Stimulated activated memory B cell treated with anti-CD40 and anti-IgM and Interleukin-4, amounts not matched to agents 10 μg/mL and 1 μg/mL and 100 μg/mL, for 72 hours (primary cell): ENCODE measurements around the gene CAVIN4.

Source experiments
- ATAC-seq: fragments of 150-1000 bp; cut with Tn5 transposase; 2 replicates; pipeline ENCODE4 v1.10.0; 2021
- H3K27ac Mint-ChIP-seq: one replicate; pipeline ENCODE4 v1.8.0; 2022; ENCODE audit warnings: mild to moderate bottlenecking, mixed read lengths
- H3K27me3 Mint-ChIP-seq: one replicate; pipeline ENCODE4 v1.8.0; 2022; ENCODE audit warnings: mixed read lengths
- H3K36me3 Mint-ChIP-seq: one replicate; pipeline ENCODE4 v1.8.0; 2022; ENCODE audit warnings: mixed read lengths
- H3K4me1 Mint-ChIP-seq: one replicate; pipeline ENCODE4 v1.8.0; 2022; ENCODE audit warnings: mixed read lengths
- H3K4me3 Mint-ChIP-seq: one replicate; pipeline ENCODE4 v1.8.0; 2022; ENCODE audit warnings: mild to moderate bottlenecking, moderate library complexity, mixed read lengths
- H3K9me3 Mint-ChIP-seq: one replicate; pipeline ENCODE4 v1.8.0; 2022; ENCODE audit warnings: mixed read lengths

The CAVIN4 gene

DNA sequence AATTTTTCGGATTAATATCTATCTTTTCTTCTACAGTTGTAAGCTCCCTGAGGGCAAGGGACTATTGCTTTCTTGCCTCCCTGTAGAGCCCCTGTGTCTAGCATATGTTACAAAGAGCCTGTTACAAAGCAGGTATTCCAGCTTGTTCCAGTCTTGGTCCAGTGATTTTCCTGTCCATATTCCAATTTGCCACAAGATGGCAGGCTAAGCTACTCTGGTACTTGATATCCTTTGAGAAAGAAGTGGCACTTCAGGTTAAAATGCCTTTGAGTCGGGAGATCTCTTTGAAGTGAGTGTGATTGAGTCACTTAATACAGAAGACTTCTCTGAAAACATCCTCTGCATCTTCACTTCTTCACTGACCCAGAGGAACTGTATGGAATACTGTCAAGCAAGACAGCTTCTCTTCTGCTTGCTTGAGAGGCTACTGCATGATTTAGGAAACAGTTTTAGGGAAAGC lies 24.5 kb downstream of the CAVIN4 start:
- ATAC-seq, result no peak
- H3K36me3 Mint-ChIP-seq, result no peaks in the 10 kb centered on the region
- no peak overlapping the region for H3K4me3 Mint-ChIP-seq
- H3K4me1 Mint-ChIP-seq, result peaks cover 20% of the 10 kb centered on the region
- H3K27me3 Mint-ChIP-seq, result no peaks in the 10 kb centered on the region
- no peak overlapping the region for H3K27ac Mint-ChIP-seq
- H3K9me3 Mint-ChIP-seq, result no peaks in the 10 kb centered on the region

DNA sequence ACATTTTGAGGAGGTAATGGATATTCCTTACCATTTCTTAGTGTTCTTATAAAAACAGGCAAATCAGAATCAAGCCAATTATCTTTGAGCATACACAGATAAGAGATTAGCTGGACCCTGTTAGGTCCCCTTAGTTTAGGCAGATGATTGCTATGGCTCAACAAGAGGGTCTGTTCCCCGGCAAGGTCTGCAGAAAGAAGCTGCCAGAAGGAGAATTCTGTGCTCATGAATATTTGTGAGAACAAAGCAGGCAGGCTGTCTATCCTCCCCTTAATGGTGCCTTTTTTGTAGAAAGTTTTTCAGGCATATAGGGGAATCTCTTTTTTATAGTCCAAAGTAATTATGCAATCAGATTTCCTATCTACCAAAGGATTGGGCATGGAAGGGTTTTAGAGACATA lies 27.5 kb downstream of the CAVIN4 start:
- Mint-ChIP-seq H3K9me3 (no peaks in the 10 kb centered on the region), H3K4me3 (no peak overlapping the region), H3K36me3 (no peaks in the 10 kb centered on the region), H3K27ac (no peak overlapping the region), H3K27me3 (no peaks in the 10 kb centered on the region), H3K4me1 (no peaks in the 10 kb centered on the region)
- no peak for ATAC-seq

DNA sequence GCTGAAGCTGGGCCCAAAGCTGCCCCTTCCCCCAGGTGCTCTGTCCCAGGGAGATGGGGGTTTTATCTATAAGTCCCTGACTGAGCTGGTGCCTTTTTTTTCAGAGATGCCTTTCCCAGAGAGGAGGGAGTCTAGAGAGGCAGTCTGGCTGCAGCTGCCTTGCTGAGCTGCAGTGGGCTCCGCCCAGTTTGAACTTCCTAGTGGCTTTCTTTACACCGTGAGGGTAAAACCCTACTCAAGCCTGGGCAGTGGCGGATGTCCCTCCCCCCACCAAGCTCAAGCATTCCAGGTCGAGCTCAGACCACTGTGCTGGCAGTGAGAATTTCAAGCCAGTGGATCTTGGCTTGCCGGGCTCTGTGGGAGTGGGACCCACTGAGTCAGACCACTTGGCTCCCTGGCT lies 41.3 kb downstream of the CAVIN4 start:
- H3K27ac Mint-ChIP-seq, result no peak overlapping the region
- peaks cover 5% of the 10 kb centered on the region for H3K36me3 Mint-ChIP-seq
- H3K4me3 Mint-ChIP-seq, result no peak overlapping the region
- no peaks in the 10 kb centered on the region for H3K4me1 Mint-ChIP-seq
- H3K9me3 Mint-ChIP-seq, result peaks cover 8% of the 10 kb centered on the region
- ATAC-seq, result no peak
- peaks cover 12% of the 10 kb centered on the region for H3K27me3 Mint-ChIP-seq

DNA sequence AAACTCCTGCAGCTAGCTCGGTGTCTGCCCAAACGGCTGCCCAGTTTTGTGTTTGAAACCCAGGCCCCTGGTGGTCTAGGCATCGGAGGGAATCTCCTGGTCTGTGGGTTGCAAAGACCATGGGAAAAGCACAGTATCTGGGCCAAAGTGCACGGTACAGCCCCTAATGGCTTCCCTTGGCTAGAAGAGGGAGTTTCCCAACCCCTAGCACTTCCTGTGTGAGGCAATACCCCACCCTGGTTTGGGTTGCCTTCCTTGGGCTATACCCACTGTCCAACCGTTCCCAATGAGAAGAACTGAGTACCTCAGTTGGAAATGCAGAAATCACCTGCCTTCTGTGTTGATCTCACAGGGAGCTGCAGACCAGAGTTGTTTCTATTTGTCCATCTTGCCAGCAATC lies 41.8 kb downstream of the CAVIN4 start:
- no peak for ATAC-seq
- Mint-ChIP-seq H3K27ac (no peak overlapping the region), H3K9me3 (peaks cover 8% of the 10 kb centered on the region), H3K4me1 (no peaks in the 10 kb centered on the region), H3K36me3 (peaks cover 5% of the 10 kb centered on the region), H3K4me3 (no peak overlapping the region), H3K27me3 (peaks cover 12% of the 10 kb centered on the region)

DNA sequence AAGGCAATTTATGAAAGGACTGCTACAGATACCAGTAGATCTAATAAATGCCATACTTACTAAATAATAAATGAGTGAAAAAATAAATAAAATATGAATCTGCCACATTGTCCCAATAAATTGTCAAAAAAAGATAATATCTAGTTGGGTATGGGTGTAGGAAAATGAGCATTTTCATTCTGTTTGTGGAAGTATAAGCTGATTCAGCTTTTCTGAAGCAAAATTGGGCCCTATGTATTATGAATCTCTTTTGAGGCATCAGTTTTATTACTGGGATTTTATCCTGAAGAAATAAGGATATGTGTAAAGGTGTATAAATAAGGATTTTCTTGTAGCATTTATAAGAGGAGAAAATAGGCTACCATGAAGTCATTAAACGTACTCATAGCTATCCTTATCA lies 46.1 kb downstream of the CAVIN4 start:
- Mint-ChIP-seq H3K27ac (no peak overlapping the region), H3K4me1 (no peaks in the 10 kb centered on the region), H3K27me3 (peaks cover 10% of the 10 kb centered on the region), H3K36me3 (peaks cover 6% of the 10 kb centered on the region), H3K9me3 (peaks cover 4% of the 10 kb centered on the region), H3K4me3 (no peak overlapping the region)
- ATAC-seq, result no peak

DNA sequence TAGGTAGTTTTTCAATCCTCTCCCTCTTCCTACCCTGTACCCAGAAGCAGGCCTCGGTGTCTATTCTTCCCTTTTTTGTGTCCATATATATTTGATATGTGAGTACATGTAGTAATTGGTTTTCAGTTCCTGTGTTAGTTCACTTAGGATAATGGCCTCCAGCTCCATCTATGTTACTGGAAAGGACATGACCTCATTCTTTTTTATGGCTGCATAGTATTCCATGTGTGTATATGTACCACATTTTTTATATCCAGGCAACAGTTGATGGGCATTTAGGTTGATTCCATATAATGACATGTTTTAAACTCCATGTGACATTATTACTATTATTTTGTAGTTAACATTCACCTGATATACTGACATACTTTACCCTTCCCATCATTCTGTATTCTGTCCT lies 49.1 kb downstream of the CAVIN4 start:
- ATAC-seq, result no peak
- H3K4me1 Mint-ChIP-seq, result no peaks in the 10 kb centered on the region
- no peak overlapping the region for H3K27ac Mint-ChIP-seq
- no peak overlapping the region for H3K4me3 Mint-ChIP-seq
- peaks cover 23% of the 10 kb centered on the region for H3K27me3 Mint-ChIP-seq
- H3K9me3 Mint-ChIP-seq, result peaks cover 4% of the 10 kb centered on the region
- peaks cover 6% of the 10 kb centered on the region for H3K36me3 Mint-ChIP-seq

DNA sequence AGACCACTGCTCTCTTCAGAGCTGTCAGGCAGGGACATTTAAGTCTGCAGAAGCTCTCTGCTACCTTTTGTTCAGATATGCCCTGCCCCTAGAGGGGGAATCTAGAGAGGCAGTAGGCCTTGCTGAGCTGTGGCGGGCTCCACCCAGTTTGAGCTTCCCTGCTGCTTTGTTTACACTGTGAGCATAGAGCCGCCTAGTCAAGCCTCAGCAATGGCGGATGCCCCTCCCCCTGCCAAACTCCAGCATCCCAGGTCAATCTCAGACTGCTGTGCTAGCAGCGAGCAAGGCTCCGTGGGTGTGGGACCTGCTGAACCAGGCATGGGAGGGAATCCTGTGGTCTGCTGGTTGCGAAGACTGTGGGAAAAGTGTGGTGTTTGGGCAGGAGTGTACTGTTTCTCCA lies 59.9 kb downstream of the CAVIN4 start:
- Mint-ChIP-seq H3K4me3 (no peak overlapping the region), H3K4me1 (no peaks in the 10 kb centered on the region), H3K27me3 (peaks cover 49% of the 10 kb centered on the region), H3K36me3 (no peaks in the 10 kb centered on the region), H3K9me3 (peaks cover 10% of the 10 kb centered on the region), H3K27ac (no peak overlapping the region)
- ATAC-seq, result no peak
